GM18502 (cell line): ENCODE results near the gene VASP.
"Not testable (repeated sequence)": the region's sequence is repeated elsewhere in the genome, so short reads cannot be mapped to it uniquely, and the experiment has no call there.

Source experiments
- ATAC-seq: cut with Tn5 transposase; IDR thresholded peaks from one replicate; pipeline ENCODE4 v1.9.1; 2021; ENCODE audit warnings: mild to moderate bottlenecking; ENCODE audit not compliant: unreplicated experiment, poor library complexity

The VASP gene

DNA sequence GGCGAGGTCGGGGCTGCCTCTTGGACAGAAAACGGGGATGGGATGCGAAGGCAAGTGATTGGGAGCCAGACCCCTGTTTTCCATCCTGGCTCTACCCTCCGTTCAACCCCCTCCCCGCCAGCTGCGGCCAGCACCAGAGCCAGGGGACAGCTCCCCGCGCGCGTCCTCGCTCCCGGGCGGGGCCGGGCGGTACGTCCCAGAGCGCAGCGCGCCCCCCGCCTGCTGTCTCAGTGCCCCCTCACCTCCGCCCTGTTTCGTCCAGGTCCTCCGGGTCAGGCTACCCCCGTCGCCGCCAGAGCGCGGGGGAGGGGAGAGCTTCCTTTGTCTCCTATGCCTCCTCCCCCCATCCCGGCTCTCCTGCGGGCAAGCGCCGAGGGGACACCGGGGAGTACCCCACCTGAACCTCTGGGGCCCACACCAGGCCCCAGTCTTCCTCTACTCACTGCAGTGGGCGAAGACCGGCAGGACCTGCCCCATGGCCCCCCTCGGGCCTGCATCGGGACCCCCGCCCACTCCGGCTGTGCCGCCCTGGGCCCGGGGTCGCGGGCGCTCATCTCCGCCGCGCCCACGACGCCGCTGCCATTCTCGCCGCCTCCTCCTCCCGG lies 10.8 kb upstream of the VASP start:
- ATAC-seq, result peak; percentile 21

DNA sequence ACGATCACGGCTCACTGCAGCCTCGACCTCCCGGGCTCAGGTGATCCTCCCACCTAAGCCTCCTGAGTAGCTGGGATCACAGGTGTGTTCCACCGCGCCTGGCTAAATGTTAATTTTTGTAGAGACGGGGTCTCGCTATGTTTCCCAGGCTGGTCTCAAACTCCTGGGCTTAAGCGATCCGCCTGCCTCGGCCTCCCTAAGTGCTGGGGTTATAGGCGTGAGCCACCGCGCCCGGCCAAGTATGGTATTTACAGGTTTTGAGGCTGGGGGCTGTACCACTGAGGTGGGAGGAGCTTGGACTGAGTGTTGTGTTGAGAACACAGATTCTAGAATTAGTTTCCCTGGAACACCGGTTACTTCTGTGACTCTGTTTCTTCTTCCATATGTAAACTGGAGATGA lies 9.5 kb upstream of the VASP start:
- no peak for ATAC-seq

DNA sequence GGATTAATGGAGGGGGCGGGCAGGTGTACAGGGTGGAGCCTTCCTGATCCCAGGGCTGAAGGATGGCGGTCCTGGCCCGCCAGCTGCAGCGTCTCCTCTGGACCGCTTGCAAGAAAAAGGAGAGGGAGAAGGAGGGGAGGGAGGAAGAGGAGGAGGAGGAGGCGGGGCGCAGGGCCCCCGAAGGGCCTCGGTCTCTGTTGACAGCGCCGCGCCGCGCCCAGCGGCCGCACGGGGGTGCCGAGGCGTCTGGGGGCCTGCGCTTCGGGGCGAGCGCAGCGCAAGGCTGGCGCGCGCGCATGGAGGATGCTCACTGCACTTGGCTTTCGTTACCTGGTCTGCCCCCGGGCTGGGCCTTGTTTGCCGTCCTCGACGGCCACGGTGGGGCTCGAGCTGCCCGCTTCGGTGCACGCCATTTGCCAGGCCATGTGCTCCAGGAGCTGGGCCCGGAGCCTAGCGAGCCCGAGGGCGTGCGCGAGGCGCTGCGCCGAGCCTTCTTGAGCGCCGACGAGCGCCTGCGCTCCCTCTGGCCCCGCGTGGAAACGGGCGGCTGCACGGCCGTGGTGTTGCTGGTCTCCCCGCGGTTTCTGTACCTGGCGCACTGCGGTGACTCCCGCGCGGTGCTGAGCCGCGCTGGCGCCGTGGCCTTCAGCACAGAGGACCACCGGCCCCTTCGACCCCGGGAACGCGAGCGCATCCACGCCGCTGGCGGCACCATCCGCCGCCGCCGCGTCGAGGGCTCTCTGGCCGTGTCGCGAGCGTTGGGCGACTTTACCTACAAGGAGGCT lies 8.7 kb upstream of the VASP start, which contains the start of gene PPM1N:
Gene PPM1N (plus strand): TSS at position 33 of the 785 bp plus-strand sequence. CDS start 30 bp downstream, at position 63.
- ATAC-seq, result no peak

DNA sequence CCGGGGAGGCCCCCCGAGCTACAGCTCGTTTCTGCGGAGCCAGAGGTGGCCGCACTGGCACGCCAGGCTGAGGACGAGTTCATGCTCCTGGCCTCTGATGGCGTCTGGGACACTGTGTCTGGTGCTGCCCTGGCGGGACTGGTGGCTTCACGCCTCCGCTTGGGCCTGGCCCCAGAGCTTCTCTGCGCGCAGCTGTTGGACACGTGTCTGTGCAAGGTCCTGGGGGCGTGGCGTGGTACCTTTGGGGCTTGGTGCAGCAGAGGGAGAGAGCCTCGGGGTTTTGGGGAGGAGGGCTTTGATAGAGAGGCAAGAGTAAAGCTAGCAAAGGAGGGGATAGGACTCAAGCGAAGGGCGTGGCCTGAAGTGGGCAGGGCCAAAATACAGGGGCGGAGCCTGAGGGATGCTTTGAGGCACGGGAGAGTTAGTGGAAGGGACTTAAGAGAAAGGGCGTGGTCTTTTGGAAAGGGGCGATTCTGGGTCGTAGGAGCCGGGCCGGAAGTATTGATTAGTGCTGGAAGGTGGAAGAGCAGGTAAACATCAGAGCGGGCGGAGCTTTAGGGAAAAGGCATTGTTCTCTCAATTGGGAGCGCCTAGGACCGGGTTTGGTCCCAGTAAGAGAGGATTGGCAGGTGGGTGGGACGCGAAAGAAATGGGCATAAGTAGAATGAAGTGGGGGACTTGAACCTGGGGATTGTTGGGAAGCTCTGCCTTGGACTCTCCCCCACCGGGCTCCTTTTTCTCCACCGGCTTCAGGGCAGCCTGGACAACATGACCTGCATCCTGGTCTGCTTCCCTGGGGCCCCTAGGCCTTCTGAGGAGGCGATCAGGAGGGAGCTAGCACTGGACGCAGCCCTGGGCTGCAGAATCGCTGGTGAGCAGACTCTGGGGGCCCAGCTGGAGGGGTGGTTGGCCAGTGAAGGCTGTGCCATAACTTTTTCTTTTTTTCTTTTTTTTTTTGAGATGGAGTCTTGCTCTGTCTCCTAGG lies 7.8 kb upstream of the VASP start:
- ATAC-seq, result no peak

DNA sequence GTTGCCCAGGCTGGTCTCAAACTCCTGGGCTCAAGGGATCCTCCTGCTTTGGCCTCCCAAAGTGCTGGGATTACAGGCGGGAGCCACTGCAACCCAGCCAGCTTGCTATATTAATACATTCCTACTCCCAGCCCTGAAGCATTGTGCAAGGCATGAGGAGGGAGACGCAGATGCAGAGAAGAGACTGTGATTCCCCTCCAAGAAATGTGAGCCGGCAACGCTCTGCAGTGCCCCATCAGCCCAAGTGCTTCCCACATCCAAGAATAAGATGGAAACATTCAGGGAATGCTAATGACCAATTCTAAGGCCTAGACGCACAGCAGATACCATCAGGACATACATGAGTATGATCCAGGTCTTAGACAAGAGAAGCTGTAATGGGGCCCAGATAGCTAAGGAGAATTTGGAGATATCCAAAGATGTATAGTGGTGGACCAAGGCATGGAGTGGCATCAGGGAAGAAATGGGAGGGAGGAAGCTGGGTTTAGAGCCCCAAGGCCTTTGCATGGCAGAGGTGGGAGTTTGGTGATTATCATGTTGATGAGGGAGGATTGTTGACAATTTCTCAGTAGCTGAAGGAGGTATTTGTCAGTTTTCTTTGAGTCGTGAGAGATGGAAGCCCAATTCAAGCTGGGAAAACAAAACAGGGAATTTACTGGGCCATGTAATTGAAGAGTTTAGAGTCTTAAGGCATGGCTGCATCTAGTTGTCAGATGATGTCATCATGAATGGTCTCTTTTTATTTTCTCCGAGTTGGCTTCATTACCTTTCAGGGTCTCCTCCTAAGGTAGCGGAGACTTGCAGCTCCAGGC lies 6.2 kb upstream of the VASP start:
- no peak for ATAC-seq

DNA sequence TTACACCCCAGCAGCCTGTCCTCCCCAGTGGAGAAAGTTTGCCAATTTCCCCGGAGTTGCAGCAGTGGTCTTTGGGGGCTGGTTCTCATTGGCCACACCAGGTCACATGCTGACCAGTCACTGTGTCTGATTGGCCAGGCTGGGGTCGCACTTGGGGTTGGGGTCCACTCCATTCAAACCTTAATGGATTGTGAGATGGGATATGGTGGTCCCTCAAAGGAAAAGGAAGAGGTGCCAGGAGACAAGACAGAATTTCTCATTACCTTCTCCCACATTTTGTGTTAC lies 5.6 kb upstream of the VASP start:
- no peak for ATAC-seq

DNA sequence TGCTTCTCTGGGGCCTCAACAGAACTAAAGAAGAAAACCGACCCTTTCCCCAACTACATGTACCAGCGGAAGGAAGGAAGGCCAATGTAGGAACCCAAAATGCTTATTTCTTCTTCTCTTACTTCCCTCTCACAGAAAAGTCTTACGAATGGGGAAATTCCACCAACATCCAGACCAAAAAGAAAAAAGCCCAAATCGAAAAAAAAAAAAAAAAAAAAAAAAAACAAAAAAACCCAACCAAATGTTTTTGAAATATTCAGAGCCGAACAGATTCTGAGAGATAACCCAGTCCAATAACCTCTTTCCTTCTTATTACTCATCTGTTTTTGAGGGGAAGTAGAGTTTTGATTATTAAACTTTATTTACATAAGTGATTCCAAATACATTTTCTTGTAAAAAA lies 5.2 kb upstream of the VASP start:
- ATAC-seq, result no peak

DNA sequence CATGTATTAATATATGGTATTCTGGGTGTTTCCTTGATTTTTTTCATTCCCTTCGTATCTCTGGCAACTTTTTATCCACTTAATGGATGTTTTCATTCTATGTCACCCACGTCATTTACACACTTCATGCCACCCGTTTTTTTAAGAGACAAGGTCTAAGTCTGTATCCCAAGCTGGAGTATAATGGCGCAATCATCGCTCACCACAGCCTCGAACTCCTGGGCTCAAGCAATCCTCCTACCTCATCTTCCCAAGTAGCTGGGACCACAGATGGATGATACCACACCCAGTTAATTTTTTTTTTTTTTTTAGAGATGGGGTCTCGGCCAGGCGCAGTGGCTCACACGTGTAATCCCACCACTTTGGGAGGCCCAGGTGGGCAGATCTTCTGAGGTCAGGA lies 3.4 kb upstream of the VASP start:
- no peak for ATAC-seq

DNA sequence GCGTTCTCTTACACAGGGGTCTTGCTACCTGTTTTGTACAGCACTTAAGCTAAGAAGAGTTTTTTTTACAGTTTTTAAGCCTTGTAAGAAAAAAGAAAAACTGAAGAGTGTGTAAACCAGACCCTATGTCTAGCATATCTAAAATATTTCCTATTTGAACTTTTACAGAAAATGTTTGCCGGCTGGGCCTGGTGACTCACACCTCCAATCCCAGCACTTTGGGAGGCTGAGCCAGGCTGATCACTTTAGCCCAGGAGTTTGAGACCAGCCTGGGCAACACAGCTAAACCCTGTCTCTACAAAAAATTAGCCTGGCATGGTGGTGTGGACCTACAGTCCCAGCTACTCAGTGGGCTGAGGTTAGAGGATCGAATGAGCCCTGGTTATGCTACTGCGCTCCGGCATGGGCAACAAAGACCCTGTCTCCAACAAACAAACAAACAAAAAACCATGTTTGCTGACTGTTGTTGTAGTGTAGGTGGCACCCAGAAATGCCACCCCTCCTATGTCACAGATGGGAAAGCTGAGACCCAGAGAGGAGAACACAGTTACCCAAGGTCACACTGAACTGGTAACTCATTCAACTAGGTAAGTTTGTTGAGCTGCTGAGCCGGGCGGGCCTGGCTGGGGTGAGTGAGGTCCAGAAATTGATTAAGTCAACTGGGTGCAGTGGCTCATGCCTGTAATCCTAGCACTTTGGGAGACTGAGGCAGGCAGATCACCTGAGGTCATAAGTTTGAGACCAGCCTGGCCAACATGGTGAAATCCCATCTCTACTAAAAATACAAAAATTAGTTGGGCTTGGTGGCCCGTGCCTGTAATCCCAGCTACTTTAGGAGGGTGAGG lies 1.9 kb upstream of the VASP start:
- ATAC-seq, result no peak

DNA sequence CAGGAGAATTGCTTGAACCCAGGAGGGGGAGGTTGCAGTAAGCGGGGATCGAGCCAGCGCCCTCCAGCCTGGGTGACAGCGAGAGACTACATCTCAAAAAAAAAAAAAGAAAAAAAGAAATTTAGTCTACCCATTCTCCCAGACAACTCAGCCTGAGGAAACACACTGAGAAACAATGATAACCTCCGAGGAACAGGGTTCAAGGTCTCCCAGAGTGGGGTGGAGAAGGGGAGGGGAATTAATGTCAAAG lies 1.4 kb upstream of the VASP start:
- no peak for ATAC-seq

DNA sequence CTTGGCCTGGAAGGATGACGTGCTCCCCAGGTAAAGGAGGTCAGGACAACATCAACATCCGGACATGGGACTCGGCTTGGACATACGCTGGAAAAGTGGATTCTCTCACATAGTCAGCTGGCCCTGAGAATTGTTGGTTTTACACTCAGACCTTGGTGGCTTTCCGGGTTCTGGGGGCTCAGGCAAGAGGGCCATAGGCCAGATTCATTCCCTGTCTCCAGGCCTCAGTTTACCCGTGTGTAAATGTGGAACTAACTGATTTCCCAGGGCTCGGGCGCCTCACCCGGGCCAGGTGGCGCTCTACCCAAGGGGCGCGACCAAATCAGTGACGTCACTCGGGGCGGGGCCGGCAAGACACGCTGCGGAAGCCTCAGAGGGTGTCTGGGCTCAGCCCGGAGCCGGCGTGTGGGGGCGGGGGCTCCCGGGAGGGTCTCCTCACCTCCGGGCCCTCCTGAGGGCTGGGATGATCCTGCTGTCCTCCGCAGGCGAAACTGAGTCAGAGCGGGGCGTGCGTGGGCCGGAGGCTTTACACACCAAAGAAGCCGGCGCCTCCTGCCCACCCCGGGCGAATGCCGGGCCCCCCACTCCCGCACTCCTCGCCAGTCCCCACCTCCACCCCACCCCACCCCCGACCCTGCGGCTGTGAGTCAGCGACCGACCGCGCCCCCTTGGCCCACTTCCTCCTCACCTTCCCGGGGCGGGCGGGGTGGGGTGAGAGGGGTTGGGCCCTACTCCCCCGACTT lies 862 bp upstream of the VASP start:
- peak; percentile 68 for ATAC-seq

DNA sequence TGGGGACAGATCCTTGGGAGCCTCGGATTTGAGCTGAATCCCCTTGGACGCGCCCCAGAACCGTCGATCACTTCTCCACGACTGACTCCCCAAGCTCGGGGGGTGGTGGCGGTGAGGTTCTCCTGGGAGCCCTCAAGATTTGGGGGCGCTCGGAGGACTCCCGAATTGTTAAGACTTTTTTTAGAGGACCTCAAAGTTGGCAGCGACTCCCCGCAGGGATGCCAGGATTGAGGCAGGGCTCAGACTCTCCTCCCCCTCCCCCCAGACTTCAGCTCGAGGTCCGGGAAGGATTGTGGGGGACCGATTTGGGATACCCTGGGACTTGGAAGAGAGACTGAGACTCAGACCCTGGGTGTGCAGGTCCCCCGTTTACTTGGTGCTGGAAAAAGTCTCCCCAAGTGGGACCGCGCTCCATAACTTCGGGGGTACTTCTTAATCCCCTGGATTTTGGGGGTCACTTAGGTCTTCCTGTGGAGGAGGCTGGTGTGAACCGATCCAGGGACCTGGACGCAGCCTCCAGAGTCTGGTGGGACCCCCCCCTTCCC lies 665 bp downstream of the VASP start:
- no peak for ATAC-seq

DNA sequence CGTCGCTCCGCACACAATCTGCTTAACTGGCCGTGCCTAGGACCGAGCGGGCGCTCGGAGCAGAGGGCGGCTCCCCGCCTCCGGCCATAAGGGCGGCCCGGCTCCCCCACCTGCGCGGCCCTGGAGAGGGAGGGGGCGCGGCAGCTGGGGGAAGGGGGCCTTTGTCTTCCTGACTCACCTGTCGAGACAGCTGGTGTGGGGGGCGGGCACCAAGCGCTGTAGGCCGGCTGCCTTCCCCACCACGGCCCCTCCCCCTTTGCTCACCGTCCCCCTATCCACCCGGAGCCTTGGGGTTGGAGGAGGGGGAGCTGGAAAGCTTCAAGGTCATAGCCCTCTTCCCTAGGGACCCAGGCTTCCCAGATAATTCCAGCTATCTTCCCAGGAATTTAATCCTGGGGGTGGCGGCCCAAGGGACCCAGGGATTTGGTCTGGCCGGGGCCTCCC lies 1.2 kb downstream of the VASP start:
- ATAC-seq, result no peak

DNA sequence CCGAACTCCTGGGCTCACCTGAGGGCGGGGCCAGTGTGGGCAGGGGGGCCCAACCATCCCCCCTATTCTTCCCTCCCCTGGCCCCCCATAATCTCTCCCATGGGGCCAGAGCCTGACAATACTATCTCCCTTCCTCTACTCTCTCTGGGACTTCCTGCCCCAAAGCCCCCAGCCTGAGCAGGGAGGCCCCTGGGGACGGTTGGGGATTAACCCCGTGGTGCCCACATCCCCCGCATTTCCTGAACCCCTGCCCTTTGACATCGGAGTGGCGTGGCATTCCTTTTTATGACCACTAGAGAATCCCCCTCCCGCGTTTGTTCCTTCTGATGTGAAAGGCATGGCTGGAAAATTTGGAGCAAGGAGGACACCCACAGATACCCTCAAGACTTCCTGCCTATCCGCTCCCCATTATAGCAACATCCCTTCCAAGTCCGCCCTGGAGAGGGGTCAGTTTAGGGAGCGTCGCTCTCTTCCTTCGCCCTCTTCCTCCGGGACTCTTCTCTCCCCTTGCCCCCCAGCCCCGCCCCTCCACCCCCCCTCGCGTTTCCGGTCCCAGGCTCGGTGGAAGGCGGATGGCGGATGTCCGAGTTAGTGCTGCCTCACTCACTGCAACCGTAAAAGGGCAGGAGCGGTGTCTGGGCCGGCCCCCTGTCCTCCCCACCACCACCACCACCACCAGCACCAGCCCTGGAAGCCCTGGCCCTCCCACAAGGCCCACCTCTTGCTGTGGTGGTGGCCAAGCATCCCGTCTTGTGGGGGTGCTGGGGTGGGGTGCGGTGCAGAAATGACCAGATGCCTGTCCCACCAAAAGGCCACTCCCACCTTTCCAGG lies 1.8 kb downstream of the VASP start:
- no peak for ATAC-seq

DNA sequence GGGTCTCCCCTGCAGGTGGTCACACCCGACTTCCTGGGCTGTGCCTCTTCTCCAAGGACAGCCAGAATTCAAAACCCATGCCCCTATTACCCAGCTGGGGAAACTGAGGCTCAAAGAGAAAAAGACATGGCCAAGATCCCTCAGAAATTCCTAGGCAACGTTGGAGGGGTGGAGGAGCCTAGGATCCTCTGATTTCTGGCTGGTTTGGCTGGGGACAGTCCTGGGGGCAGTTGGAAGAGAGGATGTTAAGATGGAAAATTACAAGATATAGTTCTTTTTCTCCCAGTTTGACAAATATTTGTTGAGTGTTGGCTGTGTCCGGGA lies 2.4 kb downstream of the VASP start:
- ATAC-seq, result no peak

DNA sequence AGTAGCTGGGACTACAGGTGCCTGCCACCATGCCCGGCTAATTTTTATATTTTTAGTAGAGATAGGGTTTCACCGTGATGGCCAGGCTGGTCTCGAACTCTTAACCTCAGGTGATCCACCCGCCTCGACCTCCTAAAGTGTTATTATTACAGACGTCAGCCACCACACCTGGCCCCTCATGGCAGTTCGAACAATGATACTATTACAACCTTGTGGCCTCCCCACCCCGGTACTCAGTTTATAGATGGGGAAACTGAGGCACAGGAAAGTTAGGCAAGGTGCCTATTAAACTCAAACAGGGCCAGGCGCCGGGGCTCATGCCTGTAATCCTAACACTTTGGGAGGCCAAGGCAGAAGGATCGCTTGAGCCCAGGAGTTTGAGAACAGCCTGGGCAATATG lies 3.1 kb downstream of the VASP start:
- ATAC-seq, result not testable (repeated sequence)

DNA sequence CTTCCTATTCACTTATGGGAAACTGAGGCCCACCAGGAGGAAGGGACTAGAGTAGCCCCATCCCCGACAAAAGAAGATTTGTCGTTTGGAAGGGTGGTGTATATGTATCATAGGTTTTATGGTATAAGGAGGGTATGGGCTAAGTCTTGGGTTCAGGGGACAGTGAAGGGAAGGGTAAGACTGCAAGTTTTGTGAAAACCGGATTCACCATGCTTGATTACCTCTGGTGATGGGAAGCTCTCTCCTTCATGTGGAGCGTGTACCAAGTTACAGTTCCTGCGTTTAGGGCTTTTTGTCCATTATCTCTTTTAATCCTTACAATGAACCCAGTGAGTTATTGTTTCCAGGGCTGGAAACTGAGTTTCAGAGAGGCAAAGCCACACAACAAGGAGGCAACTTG lies 3.8 kb downstream of the VASP start:
- no peak for ATAC-seq

DNA sequence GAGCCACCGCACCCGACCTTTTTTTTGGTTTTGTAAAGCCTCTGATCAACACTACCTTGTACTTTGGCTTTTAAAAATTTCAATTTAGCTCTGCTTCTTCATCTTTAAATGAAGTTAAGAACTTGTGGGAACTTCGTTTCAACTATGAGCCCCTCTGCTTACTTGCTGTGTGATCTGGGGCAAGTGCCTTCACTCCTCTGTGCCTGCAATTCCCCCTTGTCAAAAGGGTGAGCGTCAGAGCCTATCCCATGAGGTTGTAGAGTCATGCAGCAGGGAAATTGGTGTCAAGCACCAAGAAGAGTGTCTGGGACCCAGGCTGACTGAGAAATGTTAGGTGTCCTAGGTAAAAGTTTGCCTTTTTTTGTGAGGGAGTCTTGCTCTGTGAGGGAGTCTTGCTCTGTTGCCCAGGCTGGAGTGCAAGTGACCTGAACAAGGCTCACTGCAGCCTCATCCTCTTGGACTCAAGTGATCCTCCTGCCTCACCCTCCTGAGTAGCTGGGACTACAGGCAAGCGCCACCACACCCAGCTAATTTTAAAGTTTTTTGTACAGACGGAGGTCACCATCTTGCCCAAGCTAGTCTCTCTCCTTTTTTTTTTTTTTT lies 5.7 kb downstream of the VASP start:
- no peak for ATAC-seq
